H4 (cell line): ENCODE results near the gene WFS1. TPM values are rescaled to one million over a fixed set of nuclear protein-coding genes. Genes with fewer than 3 reads are reported as not detected.

Experiments
- DNase-seq: peaks from one replicate; pipeline ENCODE4 v3.0.0-alpha.2; 2015; ENCODE audit warnings: low spot score
- total RNA-seq: library from RNA; depleted of rRNA; stranded (reverse); fragments of >200 nt; shearing (Covaris generic); gene quantifications from 2 replicates; pipeline ENCODE4 v1.2.3, GENCODE V29; 2014

Gene WFS1
- total RNA-seq, 1 experiment from 2014 or later, result 32.6 TPM

GRCh38 chr4:6338175-6338950 is 68.7 kb downstream of the WFS1 start:
- no peak for DNase-seq

- DNase-seq, result no peak
Observed at GRCh38 chr4:6338951-6339817, 69.5 kb downstream of the WFS1 start.

GRCh38 chr4:6339818-6340445 is 70.3 kb downstream of the WFS1 start:
- no peak for DNase-seq

GRCh38 chr4:6340446-6341015 is 70.9 kb downstream of the WFS1 start:
- DNase-seq, result no peak

GRCh38 chr4:6341696-6342095 is 72.0 kb downstream of the WFS1 start:
- DNase-seq, result no peak

GRCh38 chr4:6342530-6343293 is 73.1 kb downstream of the WFS1 start:
- DNase-seq, result no peak

- DNase-seq, result peak; percentile 58
Observed at GRCh38 chr4:6343939-6344408, 74.3 kb downstream of the WFS1 start.

- no peak for DNase-seq
Observed at GRCh38 chr4:6345096-6345830, 75.6 kb downstream of the WFS1 start.

- DNase-seq, result no peak
Observed at GRCh38 chr4:6345866-6346265, 76.2 kb downstream of the WFS1 start.

GRCh38 chr4:6346373-6347110 is 76.9 kb downstream of the WFS1 start:
- DNase-seq, result no peak

- DNase-seq, result no peak
Observed at GRCh38 chr4:6347511-6348045, 77.9 kb downstream of the WFS1 start.

GRCh38 chr4:6348408-6348807 is 78.8 kb downstream of the WFS1 start:
- DNase-seq, result no peak

GRCh38 chr4:6349896-6350603 is 80.4 kb downstream of the WFS1 start:
- peak; percentile 32 for DNase-seq

- no peak for DNase-seq
Observed at GRCh38 chr4:6350646-6351045, 81.0 kb downstream of the WFS1 start.

- DNase-seq, result no peak
Observed at GRCh38 chr4:6351246-6352000, 81.8 kb downstream of the WFS1 start.

- no peak for DNase-seq
Observed at GRCh38 chr4:6352031-6352692, 82.5 kb downstream of the WFS1 start.
